Activated naive CD4-positive, alpha-beta T cell treated with anti-CD3 and anti-CD28 coated beads, Interleukin-2, amount 50 U/mL, for 72 hours (primary cell): ENCODE measurements around the gene RRM2. TPM values are rescaled to one million over a fixed set of nuclear protein-coding genes. Genes with fewer than 3 reads are reported as not detected.
A peak's percentile ranks its signal among the peaks of the same experiment; 100 is the strongest.

Experiments
- ATAC-seq, 2 donors: fragments of 150-1000 bp; cut with Tn5 transposase; 2 replicates each; pipeline ENCODE4 v1.10.0; 2021; ENCODE audit warnings: mild to moderate bottlenecking in 2 of 2, moderate library complexity in 2 of 2
- DNase-seq, 2 donors: peaks; one replicate each; pipeline ENCODE4 v3.0.0; 2021 to 2022; ENCODE audit warnings: low spot score in 2 of 2
- H3K27ac Mint-ChIP-seq, 2 donors: one replicate each; pipeline ENCODE4 v1.8.0; 2022; ENCODE audit warnings: mild to moderate bottlenecking in 2 of 2, mixed read lengths in 2 of 2
- H3K36me3 Mint-ChIP-seq, 2 donors: one replicate each; pipeline ENCODE4 v1.8.0; 2022; ENCODE audit warnings: mixed read lengths in 2 of 2
- H3K9me3 Mint-ChIP-seq, 2 donors: one replicate each; pipeline ENCODE4 v1.8.0; 2022; ENCODE audit warnings: mixed read lengths in 2 of 2
- total RNA-seq, 2 donors: library from RNA; stranded (reverse); gene quantifications; one replicate each; pipeline ENCODE4 v1.2.3, GENCODE V29; 2022

The RRM2 gene
- total RNA-seq, 2 donors from 2014 or later: 413 to 682 TPM

DNA sequence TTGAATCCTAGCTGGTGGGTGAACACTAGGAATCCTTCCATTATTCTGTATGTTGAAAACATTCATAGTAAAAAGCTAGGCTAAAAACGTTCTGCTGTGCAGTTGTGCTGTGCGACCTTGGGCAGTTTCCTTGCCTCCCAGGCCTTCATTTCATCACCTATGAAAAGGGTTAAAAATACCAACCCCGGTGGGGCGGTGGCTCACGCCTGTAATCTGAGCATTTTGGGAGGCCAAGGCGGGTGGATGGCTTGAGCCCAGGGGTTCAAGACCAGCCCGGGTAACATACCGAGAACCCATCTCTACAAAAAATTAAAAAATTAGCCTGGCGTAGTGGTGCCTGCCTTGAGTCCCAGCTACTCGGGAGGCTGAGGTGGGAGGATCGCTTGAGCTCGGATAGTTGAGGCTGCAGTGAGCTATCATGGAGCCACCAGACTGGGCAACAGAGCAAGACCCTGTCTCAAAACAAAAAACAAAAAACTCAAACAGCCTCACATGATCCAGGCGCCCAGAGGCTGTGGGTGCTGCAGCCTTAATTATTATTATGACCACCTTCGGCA, 2.9 kb upstream of the RRM2 start:
- Mint-ChIP-seq H3K9me3 (peaks cover 0 to 3% of the 10 kb centered on the region in 2 donors), H3K27ac (peak overlapping the region; percentile 94 to 98), H3K36me3 (peaks cover 34 to 35% of the 10 kb centered on the region in 2 donors)
- no peak for ATAC-seq
- DNase-seq: no peak

DNA sequence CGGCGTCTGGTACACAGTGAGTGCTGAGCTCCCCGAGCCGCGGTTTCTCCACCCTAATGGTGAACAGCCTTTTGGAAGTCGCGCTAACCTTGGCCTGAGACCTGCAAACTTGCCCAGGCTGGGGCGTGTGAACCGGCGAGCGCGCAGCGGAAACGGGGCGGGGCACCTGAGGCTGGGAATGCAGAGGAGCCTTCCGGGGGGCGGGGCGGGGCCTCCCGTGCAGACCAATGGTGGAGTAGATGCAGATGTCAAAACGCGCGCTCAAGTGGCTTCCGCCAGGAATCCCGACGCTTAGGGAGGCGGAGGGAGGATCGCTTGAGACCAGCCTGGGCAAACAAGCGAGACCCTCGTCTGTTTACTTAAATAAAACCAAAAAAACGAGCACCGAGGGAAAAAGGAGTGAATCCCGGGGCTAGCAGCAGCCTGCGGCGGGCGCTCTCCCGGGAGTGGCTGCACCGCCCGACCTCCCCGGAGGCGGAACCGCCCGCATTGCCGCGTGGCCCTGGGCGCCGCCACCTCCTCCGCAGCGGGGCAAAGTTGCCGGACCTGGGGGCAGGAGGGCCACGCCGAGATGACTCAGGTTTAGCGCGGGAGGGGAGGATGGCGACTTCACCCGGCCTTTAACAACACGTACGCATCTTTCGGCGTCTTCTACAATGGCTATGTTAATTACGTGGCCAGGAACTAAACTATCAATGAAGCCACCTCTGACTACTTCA, 2.2 kb upstream of the RRM2 start:
- peaks cover 40 to 42% of the 10 kb centered on the region in 2 donors for H3K36me3 Mint-ChIP-seq
- H3K9me3 Mint-ChIP-seq: peaks cover 0 to 3% of the 10 kb centered on the region in 2 donors
- ATAC-seq (peak; percentile 63 to 71), DNase-seq (peak; percentile 93 to 94)
- peak overlapping the region; percentile 94 to 98 for H3K27ac Mint-ChIP-seq

DNA sequence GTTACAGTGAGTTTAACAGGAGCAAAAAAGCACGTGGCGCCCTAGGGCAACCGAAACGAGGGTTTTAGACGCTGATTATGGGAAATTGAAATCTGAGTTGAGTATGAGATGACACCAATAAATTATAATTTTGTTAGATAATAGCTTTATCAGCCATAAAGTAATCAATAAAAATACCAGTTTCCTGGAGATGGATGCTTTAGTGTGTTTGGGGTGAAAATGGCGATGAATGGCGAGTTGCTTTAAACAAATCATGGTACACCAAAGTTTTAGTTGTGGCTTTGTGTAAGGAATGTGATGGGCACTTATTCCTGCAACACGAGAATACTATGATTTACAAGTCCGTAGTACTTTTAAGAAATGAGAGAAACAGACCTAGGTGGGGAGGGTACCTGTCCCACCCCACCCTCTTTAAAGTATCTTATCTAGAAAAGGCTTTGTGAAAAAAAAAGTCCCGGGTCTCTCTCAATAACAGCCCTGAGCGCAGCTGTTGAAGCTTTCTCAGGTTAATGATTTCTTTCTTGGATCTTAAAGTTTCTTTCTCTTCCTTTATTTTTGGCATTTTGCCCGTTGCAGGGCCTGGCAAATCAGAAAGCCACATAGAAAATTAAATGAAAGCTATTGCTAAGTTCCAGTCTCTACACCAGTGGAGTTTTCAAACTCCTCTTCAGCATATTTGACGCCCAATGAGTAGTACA, 1.5 kb upstream of the RRM2 start:
- Mint-ChIP-seq H3K36me3 (peaks cover 47 to 48% of the 10 kb centered on the region in 2 donors), H3K9me3 (peaks cover 0 to 3% of the 10 kb centered on the region in 2 donors), H3K27ac (peak overlapping the region; percentile 94 to 97)
- no peak for DNase-seq
- ATAC-seq: no peak

- Mint-ChIP-seq H3K9me3 (peaks cover 0 to 3% of the 10 kb centered on the region in 2 donors), H3K36me3 (peaks cover 59 to 67% of the 10 kb centered on the region in 2 donors), H3K27ac (peak overlapping the region; percentile 94 to 96)
- DNase-seq (no peak), ATAC-seq (no peak)
Observed at GRCh38 chr2:10123281-10123680, 742 bp downstream of the RRM2 start.

DNA sequence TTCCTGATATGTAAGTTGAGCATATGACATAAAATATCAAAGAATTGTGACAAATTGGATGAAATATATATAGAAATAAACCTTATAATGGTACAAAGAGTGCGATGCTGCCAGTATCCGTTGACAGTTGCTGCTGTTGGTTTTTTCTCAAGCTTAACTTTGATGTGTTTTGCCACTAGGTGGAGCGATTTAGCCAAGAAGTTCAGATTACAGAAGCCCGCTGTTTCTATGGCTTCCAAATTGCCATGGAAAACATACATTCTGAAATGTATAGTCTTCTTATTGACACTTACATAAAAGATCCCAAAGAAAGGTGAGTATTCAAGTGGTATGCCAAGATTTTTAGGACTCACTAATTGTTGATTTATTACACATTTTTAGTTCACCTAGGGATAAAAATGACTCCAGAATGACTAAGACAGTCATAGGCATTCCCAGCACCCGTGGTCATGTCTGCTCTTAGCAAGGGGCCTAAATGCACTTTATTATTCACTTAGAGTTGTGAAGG, 2.1 kb downstream of the RRM2 start:
- ATAC-seq (no peak), DNase-seq (peak in 1 of 2 donors; percentile 47)
- peaks cover 70 to 78% of the 10 kb centered on the region in 2 donors for H3K36me3 Mint-ChIP-seq
- peaks cover 0 to 3% of the 10 kb centered on the region in 2 donors for H3K9me3 Mint-ChIP-seq
- peak overlapping the region; percentile 94 to 96 for H3K27ac Mint-ChIP-seq

DNA sequence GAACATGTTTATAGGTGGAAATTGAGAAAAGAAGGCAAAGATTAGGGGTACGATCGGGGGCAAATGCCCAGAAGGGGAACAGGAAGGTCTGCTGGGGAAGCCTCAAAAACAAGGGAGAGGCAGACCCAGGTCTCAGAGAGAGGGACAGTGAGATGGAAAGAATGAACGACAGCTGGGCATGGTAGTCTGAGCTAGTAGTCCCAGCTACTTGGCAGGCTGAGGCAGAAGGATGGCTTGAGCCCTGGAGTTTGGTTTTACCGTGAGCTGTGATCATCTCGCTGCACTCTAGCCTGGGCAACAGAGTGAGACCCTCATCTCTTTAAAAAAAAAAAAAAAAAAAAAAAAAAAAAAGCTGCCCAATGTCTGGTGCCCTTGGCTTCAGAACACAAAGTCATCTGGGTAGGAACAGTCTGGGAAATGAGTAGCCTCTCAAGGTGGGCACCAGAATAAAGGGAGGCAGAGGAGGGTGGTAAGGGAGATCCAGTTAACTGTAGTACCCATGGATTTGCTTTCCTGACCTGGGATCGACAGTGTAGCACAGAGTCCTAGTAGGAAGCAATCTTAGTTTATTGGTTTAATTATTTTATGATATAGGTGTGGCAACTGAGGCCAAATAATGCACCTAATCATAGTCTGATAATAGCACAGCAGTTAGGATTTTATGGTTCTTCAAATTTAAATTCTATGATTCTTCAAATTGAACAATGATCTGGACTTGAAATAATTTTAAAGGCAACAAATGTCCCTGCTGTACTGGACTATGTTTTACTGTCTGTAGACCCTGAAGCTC, 3.5 kb downstream of the RRM2 start:
- H3K27ac Mint-ChIP-seq: peak overlapping the region; percentile 82 to 94
- DNase-seq (no peak), ATAC-seq (no peak)
- peaks cover 0 to 3% of the 10 kb centered on the region in 2 donors for H3K9me3 Mint-ChIP-seq
- peaks cover 63 to 85% of the 10 kb centered on the region in 2 donors for H3K36me3 Mint-ChIP-seq

DNA sequence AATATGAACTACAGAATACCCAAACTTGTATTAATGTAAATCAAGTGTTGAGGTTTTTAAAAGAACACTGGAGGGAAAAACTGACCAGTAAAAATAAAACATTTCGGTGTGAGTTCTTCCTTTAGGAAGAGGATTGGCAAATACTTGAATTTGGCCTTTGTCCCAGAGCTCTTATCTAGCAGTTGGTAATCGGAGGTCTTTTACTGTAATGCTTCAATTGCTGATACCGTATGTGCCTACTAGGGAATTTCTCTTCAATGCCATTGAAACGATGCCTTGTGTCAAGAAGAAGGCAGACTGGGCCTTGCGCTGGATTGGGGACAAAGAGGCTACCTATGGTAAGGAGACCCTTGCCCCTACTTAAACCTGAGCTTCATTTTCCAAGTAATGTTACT, 4.1 kb downstream of the RRM2 start:
- peaks cover 57 to 82% of the 10 kb centered on the region in 2 donors for H3K36me3 Mint-ChIP-seq
- ATAC-seq (no peak), DNase-seq (no peak)
- H3K27ac Mint-ChIP-seq: no peak overlapping the region
- H3K9me3 Mint-ChIP-seq: peaks cover 0 to 3% of the 10 kb centered on the region in 2 donors

DNA sequence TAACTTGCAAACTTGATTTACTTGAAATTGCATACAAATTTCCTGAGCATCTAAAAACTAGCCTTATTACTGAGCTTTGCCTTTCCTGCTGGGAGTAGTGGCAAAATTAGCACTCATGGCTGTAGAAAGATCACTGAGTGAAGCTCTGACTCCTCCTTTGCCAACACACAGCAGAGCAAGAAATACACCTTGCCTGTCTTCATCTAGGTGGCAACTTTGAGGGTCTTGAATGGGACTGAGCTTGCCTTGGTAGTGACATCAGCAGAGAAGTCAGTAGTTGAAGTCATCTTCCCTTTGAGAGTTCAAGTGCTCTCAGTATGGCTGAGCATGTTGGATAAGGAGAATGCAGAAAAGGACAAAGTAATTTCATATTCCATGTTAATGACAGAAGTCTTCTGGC, 5.9 kb downstream of the RRM2 start:
- DNase-seq (no peak), ATAC-seq (no peak)
- peaks cover 0 to 3% of the 10 kb centered on the region in 2 donors for H3K9me3 Mint-ChIP-seq
- H3K27ac Mint-ChIP-seq: peak overlapping the region in 1 of 2 donors; percentile 92
- peaks cover 57 to 83% of the 10 kb centered on the region in 2 donors for H3K36me3 Mint-ChIP-seq

DNA sequence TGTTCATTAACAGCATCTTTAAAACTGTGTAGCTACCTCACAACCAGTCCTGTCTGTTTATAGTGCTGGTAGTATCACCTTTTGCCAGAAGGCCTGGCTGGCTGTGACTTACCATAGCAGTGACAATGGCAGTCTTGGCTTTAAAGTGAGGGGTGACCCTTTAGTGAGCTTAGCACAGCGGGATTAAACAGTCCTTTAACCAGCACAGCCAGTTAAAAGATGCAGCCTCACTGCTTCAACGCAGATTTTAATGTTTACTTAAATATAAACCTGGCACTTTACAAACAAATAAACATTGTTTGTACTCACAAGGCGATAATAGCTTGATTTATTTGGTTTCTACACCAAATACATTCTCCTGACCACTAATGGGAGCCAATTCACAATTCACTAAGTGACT, 7.0 kb downstream of the RRM2 start:
- ATAC-seq: no peak
- no peak overlapping the region for H3K27ac Mint-ChIP-seq
- DNase-seq: no peak
- H3K9me3 Mint-ChIP-seq: no peaks in the 10 kb centered on the region
- H3K36me3 Mint-ChIP-seq: peaks cover 47 to 72% of the 10 kb centered on the region in 2 donors

- Mint-ChIP-seq H3K36me3 (peaks cover 26 to 46% of the 10 kb centered on the region in 2 donors), H3K9me3 (no peaks in the 10 kb centered on the region), H3K27ac (peak overlapping the region in 1 of 2 donors; percentile 15)
- DNase-seq (no peak), ATAC-seq (no peak)
Observed at GRCh38 chr2:10132043-10132575, 9.6 kb downstream of the RRM2 start.

DNA sequence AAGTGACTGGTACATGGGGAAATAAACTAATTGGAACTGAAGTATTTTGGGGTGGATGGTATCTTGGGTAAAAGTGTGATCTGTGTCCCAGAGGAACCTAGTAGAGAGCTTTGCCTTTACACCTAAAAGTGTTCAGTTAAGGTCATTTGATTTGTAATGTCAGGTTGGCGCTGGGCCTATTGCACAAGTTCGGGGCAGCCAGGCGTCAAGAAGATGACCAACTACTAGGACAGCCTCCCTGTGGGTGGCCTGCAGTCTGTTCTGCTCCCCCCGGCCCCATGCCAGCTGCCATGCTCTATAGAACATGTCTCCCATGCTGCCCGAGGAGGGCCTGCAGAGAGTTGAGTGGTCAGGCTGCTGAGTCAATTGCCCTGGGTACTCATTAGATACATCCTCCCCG, 10.1 kb downstream of the RRM2 start:
- ATAC-seq (peak in 1 of 2 donors; percentile 6), DNase-seq (no peak)
- Mint-ChIP-seq H3K36me3 (peaks cover 25 to 42% of the 10 kb centered on the region in 2 donors), H3K27ac (peak overlapping the region in 1 of 2 donors; percentile 15), H3K9me3 (no peaks in the 10 kb centered on the region)

DNA sequence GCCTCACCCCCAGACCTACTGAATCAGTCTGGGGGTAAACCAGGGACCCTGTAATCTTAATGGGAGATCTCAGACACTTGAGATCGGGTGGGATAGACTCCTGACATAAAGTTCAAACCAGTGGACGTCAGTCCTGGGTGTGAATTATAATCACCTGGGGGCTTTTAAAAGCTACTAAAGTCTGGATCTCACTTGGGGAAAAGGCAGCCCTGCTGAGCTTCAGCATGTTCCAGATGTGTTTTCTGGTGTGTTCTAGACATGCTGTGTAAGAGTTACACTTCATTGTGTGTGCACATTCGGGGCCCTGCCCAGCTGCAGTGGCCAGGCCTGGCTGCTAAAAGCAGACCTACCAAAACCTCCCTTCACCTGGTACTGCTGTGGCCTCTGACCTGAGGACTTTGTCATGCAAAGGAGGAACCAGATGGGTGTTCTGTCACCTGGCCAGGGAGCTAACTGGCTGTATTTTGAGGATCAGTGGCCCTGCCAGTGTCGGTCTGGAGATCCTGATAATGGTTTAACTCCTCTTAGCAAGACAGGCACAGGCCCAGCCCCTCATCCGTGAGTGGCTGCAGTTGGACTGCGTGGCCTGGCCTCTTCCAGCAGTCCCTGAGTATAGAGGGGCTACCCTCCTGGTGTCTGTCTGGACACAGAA, 10.6 kb downstream of the RRM2 start:
- no peaks in the 10 kb centered on the region for H3K9me3 Mint-ChIP-seq
- H3K27ac Mint-ChIP-seq: no peak overlapping the region
- peaks cover 23 to 38% of the 10 kb centered on the region in 2 donors for H3K36me3 Mint-ChIP-seq
- ATAC-seq: peak; percentile 6 to 8
- no peak for DNase-seq

DNA sequence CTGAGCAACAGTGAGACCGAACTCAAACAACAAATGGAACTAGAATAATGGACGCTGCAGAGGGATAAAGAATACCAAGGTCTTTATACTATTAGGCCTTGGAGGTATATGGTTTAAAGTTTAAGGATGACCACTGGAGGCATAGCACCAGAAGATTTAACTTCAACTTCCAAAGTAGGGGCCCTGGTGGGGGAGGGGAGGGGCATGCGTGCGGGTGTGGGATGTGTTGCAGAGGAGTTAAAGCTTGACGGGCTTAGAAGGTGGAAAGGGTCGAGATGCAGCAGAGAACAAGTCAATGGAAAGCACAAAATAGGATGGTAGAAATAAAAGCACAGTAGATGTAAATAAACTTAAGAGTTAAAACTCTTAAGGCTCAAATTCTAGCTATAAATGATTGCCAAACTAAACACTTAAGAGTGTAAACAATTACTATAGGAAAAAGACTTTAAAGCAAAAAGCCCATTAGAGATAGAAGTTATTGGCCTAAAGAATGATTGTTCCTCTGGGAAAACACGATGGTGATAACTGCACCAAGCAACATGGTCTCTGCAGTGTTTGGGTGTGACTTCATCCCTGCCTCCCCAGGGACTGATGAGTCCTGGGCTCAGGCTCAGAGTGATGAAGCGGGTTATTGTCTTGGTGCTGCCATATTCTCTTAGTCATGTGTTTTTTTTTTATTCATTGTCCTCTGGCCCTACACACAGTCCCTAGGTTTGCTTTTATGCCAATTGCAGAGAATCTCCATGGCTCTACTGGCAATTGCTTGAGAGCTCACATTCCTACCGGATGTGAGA, 13.0 kb downstream of the RRM2 start:
- ATAC-seq (peak; percentile 15 to 27), DNase-seq (no peak)
- H3K9me3 Mint-ChIP-seq: no peaks in the 10 kb centered on the region
- peaks cover 10 to 18% of the 10 kb centered on the region in 2 donors for H3K36me3 Mint-ChIP-seq
- no peak overlapping the region for H3K27ac Mint-ChIP-seq

GRCh38 chr2:10136101-10136934, 13.8 kb downstream of the RRM2 start:
- Mint-ChIP-seq H3K27ac (no peak overlapping the region), H3K36me3 (peaks cover 10 to 12% of the 10 kb centered on the region in 2 donors), H3K9me3 (no peaks in the 10 kb centered on the region)
- peak; percentile 17 to 19 for ATAC-seq
- DNase-seq: no peak
